ENCODE results near the gene PPBP. TPM values are rescaled to one million over a fixed set of nuclear protein-coding genes. Genes with fewer than 3 reads are reported as not detected.
"Not testable (repeated sequence)": the region's sequence is repeated elsewhere in the genome, so short reads cannot be mapped to it uniquely, and the experiment has no call there.

Gene PPBP
- polyA plus RNA-seq, 1 experiment: not detected

GRCh38 chr4:73989928-73990327 is 1.9 kb upstream of the PPBP start:
- Histone ChIP-seq H3K4me3 (ENCODE audit: low read depth, low read length) (no peak overlapping the region), H3K27me3 (ENCODE audit: control insufficient read depth, insufficient read depth, low read length) (no peaks in the 10 kb centered on the region; the same call in 1 of the 2 replicates), H3K36me3 (ENCODE audit: control insufficient read depth, insufficient read depth, low read length) (no peaks in the 10 kb centered on the region)
- no peak for DNase-seq (ENCODE audit: low read depth)
- ChIA-PET CTCF (no interaction called here), POLR2A (no interaction called here)
- no peak for TF ChIP-seq CTCF (IDR thresholded peaks at IDR 0.05; ENCODE audit: insufficient read depth, low read depth, low read length)

DNA sequence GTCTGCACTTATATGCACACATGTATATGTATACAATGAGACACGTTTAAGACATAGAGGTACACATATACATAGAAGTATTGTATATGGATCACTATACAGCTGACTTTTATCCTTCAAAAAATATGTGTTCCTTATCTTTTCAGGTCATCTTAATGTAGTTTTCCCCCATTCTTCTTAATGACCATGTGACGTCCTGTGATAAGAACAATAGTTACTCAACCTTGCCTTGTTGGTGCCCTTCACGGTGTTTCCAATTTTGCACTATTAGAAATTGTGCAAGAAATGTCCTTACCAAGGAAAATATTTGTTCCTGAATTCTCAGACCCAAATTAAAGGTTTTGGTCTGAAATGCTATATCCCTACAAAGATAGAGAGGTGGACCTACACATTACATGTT is 1.0 kb upstream of the PPBP start:
- H3K27me3 ChIP-seq (ENCODE audit: control insufficient read depth, insufficient read depth, low read length): no peaks in the 10 kb centered on the region; the same call in 1 of the 2 replicates
- H3K4me3 ChIP-seq (ENCODE audit: low read depth, low read length): no peak overlapping the region
- H3K36me3 ChIP-seq (ENCODE audit: control insufficient read depth, insufficient read depth, low read length): no peaks in the 10 kb centered on the region
- POLR2A ChIA-PET: no interaction called here
- TF ChIP-seq CTCF (IDR thresholded peaks at IDR 0.05; ENCODE audit: insufficient read depth, low read depth, low read length): no peak
- DNase-seq (ENCODE audit: low read depth): no peak
- CTCF ChIA-PET: no interaction called here

- CTCF ChIA-PET: no interaction called here
- DNase-seq (ENCODE audit: low read depth): no peak
- POLR2A ChIA-PET: no interaction called here
- Histone ChIP-seq H3K27me3 (ENCODE audit: control insufficient read depth, insufficient read depth, low read length) (no peaks in the 10 kb centered on the region; the same call in 1 of the 2 replicates), H3K36me3 (ENCODE audit: control insufficient read depth, insufficient read depth, low read length) (no peaks in the 10 kb centered on the region), H3K4me3 (ENCODE audit: low read depth, low read length) (no peak overlapping the region)
- no peak for TF ChIP-seq CTCF (IDR thresholded peaks at IDR 0.05; ENCODE audit: insufficient read depth, low read depth, low read length)
Measured at GRCh38 chr4:73985528-73985852, 2.5 kb downstream of the PPBP start.

- no peaks in the 10 kb centered on the region for H3K36me3 ChIP-seq (ENCODE audit: control insufficient read depth, insufficient read depth, low read length)
- POLR2A ChIA-PET: no interaction called here
- CTCF ChIA-PET: no interaction called here
- no peak for DNase-seq (ENCODE audit: low read depth)
- no peaks in the 10 kb centered on the region; the same call in 1 of the 2 replicates for H3K27me3 ChIP-seq (ENCODE audit: control insufficient read depth, insufficient read depth, low read length)
- no peak for TF ChIP-seq CTCF (IDR thresholded peaks at IDR 0.05; ENCODE audit: insufficient read depth, low read depth, low read length)
- H3K4me3 ChIP-seq (ENCODE audit: low read depth, low read length): no peak overlapping the region
Measured at GRCh38 chr4:73984736-73985527, 3.1 kb downstream of the PPBP start.

DNA sequence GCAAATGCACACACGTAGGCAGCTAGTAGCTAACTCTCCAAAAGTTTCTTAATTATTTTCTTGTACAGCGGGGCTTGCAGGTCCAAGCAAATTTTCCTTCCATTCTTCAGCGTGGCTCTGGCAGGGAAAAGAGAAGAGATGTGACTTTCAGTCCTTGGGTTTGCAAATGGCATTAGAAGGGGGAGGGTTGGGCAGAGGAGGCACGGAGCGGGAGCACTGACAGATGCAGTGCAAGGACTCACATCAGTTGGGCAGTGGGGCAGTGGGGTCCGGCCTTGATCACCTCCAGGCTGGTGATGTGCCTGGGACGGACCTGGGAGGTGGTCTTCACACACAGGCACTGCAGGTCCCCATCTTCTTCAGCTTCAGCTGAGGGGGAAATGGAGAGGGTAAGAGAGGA is 6.8 kb downstream of the PPBP start:
- CTCF ChIA-PET: interaction anchor here (1.1 kb wide), 1 partner anchor 13 kb away, joined by 3 read pairs; no protein-coding TSS in a partner anchor
- DNase-seq (ENCODE audit: low read depth); H3K4me3 ChIP-seq (ENCODE audit: low read depth, low read length); H3K27me3 ChIP-seq (ENCODE audit: control insufficient read depth, insufficient read depth, low read length); H3K36me3 ChIP-seq (ENCODE audit: control insufficient read depth, insufficient read depth, low read length); POLR2A ChIA-PET: not testable (repeated sequence)
